HCT116 (cell line): ENCODE measurements around the gene SEMA4D.

Experiments
- CEBPB ChIP-seq: IDR thresholded peaks from 2 replicates; pipeline ENCODE4 v1.6.1; 2012; ENCODE audit warnings: low read depth
- CTCF ChIP-seq, 3 experiments: fragments of 200-600 bp in 1 of 3; sonication (generic) in 1 of 3; IDR thresholded peaks in 2 of 3; conservative IDR thresholded peaks in 1 of 3; 2 replicates each; pipeline ENCODE4 v1.5.1; 2012 to 2017; ENCODE audit warnings: low read depth in 2 of 3, low read length in 2 of 3, antibody characterized with exemption in 1 of 3, borderline replicate concordance in 1 of 3, control low read depth in 1 of 3, mild to moderate bottlenecking in 1 of 3, mixed read lengths in 1 of 3, mixed run types in 1 of 3, moderate library complexity in 1 of 3; ENCODE audit not compliant: insufficient read depth in 1 of 3
- EZH2 ChIP-seq: fragments of 200-600 bp; sonication (generic); IDR thresholded peaks from 2 replicates; pipeline ENCODE4 v1.6.1; 2017; ENCODE audit warnings: antibody characterized with exemption, mixed run types
- EZH2phosphoT487 ChIP-seq: fragments of 200-600 bp; IDR thresholded peaks from 2 replicates; pipeline ENCODE4 v1.6.1; 2018; ENCODE audit warnings: antibody characterized with exemption, borderline replicate concordance
- MAX ChIP-seq: IDR thresholded peaks from 2 replicates; pipeline ENCODE4 v1.6.1; 2012
- POLR2A ChIP-seq: IDR thresholded peaks from 2 replicates; pipeline ENCODE4 v1.7.0; 2011; ENCODE audit warnings: borderline replicate concordance; ENCODE audit not compliant: insufficient read depth, insufficient read length; ENCODE audit errors: extremely low read depth
- POLR2AphosphoS5 ChIP-seq: IDR thresholded peaks from 2 replicates; pipeline ENCODE4 v1.6.1; 2011; ENCODE audit warnings: mild to moderate bottlenecking, low read depth, low read length, moderate library complexity
- SIN3A ChIP-seq: IDR thresholded peaks from 2 replicates; pipeline ENCODE4 v1.6.1; 2012; ENCODE audit warnings: low read depth
- SRF ChIP-seq: IDR thresholded peaks from 2 replicates; pipeline ENCODE4 v1.6.1; 2012; ENCODE audit warnings: low read depth
- TCF7L2 ChIP-seq: IDR thresholded peaks from 2 replicates; pipeline ENCODE4 v1.7.0; 2011; ENCODE audit warnings: borderline replicate concordance, inconsistent platforms; ENCODE audit not compliant: insufficient read depth, insufficient read length; ENCODE audit errors: extremely low read depth
- YY1 ChIP-seq: IDR thresholded peaks from 2 replicates; pipeline ENCODE4 v1.6.1; 2011; ENCODE audit warnings: low read length, low read depth, moderate library complexity, mild to moderate bottlenecking; ENCODE audit not compliant: insufficient replicate concordance; ENCODE audit errors: extremely low read depth

- no peak for TF ChIP-seq CTCF (IDR thresholded peaks at IDR 0.05 in 2 of 3, conservative IDR thresholded peaks at IDR 0.05 in 1 of 3; ENCODE audit: borderline replicate concordance in 1 of 3, insufficient read depth in 1 of 3, low read depth in 2 of 3, low read length in 2 of 3)
- TF ChIP-seq EZH2phosphoT487, result no peak
- no peak for TF ChIP-seq SRF
- no peak for TF ChIP-seq EZH2
- TF ChIP-seq POLR2A, result no peak
- no peak for TF ChIP-seq YY1
- no peak for TF ChIP-seq CEBPB
- TF ChIP-seq TCF7L2, result no peak
- TF ChIP-seq SIN3A, result no peak
- no peak for TF ChIP-seq POLR2AphosphoS5
- no peak for TF ChIP-seq MAX
These were observed 93.8 kb downstream of the SEMA4D start for GRCh38 chr9:89404074-89404473.
